GM18498 (cell line): Measurements from ENCODE around the gene TCEANC2.

Source experiments
- ATAC-seq: cut with Tn5 transposase; IDR thresholded peaks from one replicate; pipeline ENCODE4 v1.9.1; 2021; ENCODE audit warnings: mild to moderate bottlenecking, moderate library complexity; ENCODE audit not compliant: unreplicated experiment

The TCEANC2 gene

GRCh38 chr1:54129858-54130257 lies 76.5 kb downstream of the TCEANC2 start:
- no peak for ATAC-seq

GRCh38 chr1:54131419-54131818 lies 78.0 kb downstream of the TCEANC2 start:
- no peak for ATAC-seq

GRCh38 chr1:54132495-54132894 lies 79.1 kb downstream of the TCEANC2 start:
- ATAC-seq = no peak

GRCh38 chr1:54134295-54134694 lies 80.9 kb downstream of the TCEANC2 start:
- ATAC-seq = no peak

DNA sequence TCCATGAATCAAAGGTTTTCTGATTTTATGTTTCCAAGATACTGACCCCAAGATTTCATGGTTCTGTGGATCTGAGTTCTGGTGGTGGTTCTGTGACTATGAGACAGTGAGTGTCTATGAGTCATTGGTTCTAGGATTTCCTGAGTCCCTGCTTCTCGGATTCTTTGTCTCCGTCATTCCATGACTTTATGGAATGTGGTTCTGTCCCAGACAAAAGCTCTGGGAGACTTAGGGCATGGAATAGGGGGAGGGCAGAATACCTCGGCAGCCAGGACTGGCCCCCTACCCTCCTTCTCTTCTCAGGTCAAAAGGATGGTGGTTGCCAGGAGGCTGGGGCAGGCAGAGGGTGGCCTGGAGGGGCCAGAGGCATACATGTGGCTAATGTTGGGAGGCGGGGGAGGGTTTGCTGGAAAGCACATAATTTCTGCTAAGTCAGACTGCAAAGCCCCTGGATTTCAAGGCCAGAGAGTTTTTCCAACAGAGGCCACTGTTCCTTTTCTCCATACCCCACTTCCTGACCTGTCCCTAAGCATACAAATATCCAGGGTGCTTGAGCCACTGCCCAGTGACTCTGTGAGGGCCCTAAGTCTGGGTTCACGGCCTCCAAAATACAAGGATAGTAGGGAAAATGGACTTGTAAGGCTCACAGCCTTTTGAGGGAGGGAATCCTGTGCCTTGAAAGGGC lies 82.2 kb downstream of the TCEANC2 start:
- ATAC-seq = no peak

- no peak for ATAC-seq
These were observed 83.0 kb downstream of the TCEANC2 start for GRCh38 chr1:54136269-54136896.

DNA sequence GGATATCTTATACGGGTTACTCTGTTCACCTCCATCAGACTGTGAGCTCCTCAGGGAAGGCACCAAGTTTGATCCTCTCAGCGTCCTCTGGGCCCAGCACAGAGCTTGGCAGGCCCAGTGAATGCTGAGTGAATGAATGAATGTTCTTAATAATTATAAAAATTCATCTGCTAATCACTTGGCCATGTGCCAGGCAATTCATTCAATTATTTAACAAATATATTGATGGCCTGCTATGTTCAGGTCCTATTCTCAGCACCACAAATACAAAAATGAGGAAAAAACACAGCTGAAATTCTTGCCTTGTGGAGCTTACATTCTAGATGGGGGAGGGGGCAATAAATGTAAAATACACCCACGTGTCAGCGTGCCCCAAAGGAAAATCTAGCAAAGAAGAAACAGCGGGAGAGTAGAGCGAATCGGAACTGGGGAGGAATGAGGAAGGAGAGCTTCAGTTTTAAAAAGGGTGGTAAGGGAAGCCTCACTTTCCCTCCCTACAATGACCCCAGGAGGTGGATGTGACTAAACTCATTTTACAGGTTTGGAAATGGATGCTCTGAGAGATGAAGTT lies 83.6 kb downstream of the TCEANC2 start:
- no peak for ATAC-seq

GRCh38 chr1:54137534-54138061 lies 84.2 kb downstream of the TCEANC2 start:
- ATAC-seq = no peak

- ATAC-seq = no peak
These were observed 85.6 kb downstream of the TCEANC2 start for GRCh38 chr1:54138994-54139393.

- no peak for ATAC-seq
These were observed 86.3 kb downstream of the TCEANC2 start for GRCh38 chr1:54139711-54140110.

DNA sequence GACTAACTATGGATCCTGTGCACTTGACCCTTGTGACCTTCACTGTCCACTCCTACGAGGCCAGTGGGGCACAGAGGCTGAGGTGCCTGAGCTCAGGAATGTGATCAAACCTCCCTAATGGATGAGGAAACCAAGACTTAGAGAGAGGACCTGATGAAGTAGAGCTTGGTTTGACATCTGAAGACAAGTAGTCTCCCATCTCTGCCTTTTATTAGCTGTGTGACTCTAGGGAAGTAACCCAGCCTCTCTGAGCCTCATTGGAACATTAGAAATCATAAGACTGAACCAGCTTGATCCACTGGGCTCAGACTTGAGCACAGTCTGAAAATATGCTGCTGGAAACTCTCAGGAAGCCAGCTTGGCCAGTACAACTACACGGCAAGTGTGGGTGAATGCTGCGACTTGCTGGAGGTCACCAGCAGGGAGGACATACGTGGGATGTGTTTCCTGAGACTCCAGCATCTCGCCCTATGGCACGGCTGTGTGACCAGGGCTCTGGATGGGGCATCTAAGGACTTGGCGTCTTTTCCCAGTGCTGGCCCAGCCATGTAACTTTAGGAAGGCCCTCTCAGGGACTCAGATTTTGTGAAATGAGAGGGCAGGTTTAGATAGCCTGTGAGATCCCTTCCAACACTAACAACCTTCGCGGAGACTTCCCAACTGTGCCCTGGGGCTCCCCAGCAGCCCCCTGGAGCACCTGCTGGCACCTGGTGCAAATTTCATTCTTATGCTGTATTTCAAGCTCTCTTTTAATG lies 88.9 kb downstream of the TCEANC2 start:
- no peak for ATAC-seq

- no peak for ATAC-seq
These were observed 91.0 kb downstream of the TCEANC2 start for GRCh38 chr1:54144366-54144765.

DNA sequence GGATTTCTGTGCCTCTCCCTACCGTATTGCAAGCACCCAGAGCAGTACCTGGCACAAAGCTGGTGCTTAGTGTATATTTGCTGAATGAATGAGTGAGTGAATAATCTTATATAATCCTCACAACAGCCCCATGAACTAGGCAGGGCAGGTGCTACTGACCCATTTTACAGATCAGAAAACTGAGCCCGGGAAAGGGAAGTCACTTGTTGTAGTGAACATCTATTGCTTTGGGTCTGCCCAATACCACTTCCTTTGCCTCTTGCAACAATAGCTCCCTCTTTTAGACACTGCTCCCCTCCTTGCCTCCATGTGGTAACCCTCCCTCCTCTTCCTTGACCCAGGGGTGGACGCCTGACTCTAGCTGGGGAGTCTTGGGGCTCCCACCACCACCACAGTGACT lies 96.3 kb downstream of the TCEANC2 start:
- no peak for ATAC-seq

DNA sequence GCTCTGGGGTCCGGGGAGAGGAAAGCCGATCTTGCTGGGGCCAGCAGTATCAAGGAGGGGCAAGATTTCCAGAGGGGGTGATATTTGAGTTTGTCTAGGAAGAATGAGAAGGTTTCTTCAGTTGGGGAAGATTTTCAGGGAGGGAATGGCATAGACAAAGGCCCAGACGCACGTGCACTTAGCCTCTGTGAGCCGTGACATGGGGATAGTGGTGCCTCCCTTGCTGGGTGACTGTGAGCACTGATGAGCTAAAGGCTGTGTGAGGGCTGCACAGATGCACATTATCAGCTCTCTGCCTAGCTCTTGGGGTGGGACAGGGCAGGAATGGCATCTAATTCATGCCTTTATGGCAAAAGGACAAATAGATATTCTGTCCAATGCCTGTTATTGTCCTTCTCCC lies 97.6 kb downstream of the TCEANC2 start:
- ATAC-seq = no peak

- no peak for ATAC-seq
These were observed 99.3 kb downstream of the TCEANC2 start, which contains the start of gene CDCP2 for GRCh38 chr1:54152696-54153095. TSS of gene CDCP2 (minus strand) at chr1:54153000. CDS start at chr1:54152922, 78 bp downstream.

- no peak for ATAC-seq
These were observed 100.4 kb downstream of the TCEANC2 start for GRCh38 chr1:54153535-54154439.
